ENCODE results near the gene BABAM2.
"Not testable (repeated sequence)": the region's sequence is repeated elsewhere in the genome, so short reads cannot be mapped to it uniquely, and the experiment has no call there.

BABAM2 gene

DNA sequence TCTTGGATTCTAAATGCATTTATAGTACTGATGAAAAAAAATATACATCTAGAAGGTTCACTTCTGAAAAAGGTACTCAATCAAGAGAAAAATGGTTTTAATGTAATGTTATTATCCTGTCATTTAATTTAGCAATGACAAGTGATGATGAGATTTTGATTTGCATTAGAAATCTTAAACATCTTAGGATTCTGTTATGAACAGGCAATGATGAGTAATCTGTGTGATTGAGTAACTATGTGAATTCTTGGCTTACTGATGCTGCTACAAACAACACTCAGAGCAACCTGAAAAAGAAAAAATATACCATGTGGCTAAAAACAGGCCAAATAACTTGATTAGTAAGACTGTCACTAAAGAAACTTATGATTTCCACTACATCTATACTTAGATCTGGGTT, 30.4 kb upstream of the BABAM2 start:
- no peak overlapping the region for H3K9ac ChIP-seq (ENCODE audit: low read length)
- H3K9me3 ChIP-seq (replicated peaks; ENCODE audit: insufficient read depth, low read length), result no peaks in the 10 kb centered on the region
- H3K27me3 ChIP-seq (replicated peaks; ENCODE audit: insufficient read depth, low read length), result no peaks in the 10 kb centered on the region
- no peaks in the 10 kb centered on the region for H3K36me3 ChIP-seq (replicated peaks; ENCODE audit: insufficient read depth, low read length)
- no peaks in the 10 kb centered on the region for H3K79me2 ChIP-seq (ENCODE audit: low read length)
- no peak overlapping the region for H2AFZ ChIP-seq (ENCODE audit: low read length)
- no peaks in the 10 kb centered on the region for H3K9me2 ChIP-seq (replicated peaks; ENCODE audit: insufficient read depth, low read length)
- H4K20me1 ChIP-seq (ENCODE audit: insufficient read depth, low read length), result no peaks in the 10 kb centered on the region
- H3K4me1 ChIP-seq (ENCODE audit: low read length), result no peaks in the 10 kb centered on the region
- no peak for DNase-seq
- H3F3A ChIP-seq (ENCODE audit: insufficient read depth, low read length), result no peaks in the 10 kb centered on the region
- no peak overlapping the region for H3K27ac ChIP-seq (ENCODE audit: low read length)
- TF ChIP-seq EZH2phosphoT487 (IDR thresholded peaks at IDR 0.05; ENCODE audit: low read length) (no peak), EZH2 (optimal IDR thresholded peaks at IDR 0.05; ENCODE audit: low read depth, low read length) (no peak)
- H3K4me2 ChIP-seq (ENCODE audit: low read depth, low read length), result no peak overlapping the region
- no peak overlapping the region for H3K4me3 ChIP-seq (ENCODE audit: low read length)

DNA sequence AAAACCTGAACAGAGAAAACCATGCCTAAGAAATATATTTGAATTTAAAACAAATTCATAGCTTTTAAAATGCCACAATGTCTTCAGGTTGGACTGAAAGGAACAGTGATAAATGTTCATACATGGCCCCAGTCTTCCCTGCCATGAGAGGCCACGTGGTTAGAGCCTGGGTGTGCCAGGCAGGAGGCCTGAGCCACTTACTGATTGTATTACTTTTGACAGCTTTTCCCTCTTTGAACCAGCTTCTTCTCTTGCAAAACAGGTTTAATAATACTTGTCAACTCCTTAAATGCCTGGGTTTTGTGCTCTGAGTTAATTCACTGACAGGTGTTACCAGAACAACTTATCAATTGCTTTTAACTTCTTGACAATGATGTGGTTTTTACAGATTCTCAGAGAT, 27.4 kb upstream of the BABAM2 start:
- no peak for DNase-seq
- no peaks in the 10 kb centered on the region for H3K9me3 ChIP-seq (replicated peaks; ENCODE audit: insufficient read depth, low read length)
- no peaks in the 10 kb centered on the region for H3F3A ChIP-seq (ENCODE audit: insufficient read depth, low read length)
- H3K36me3 ChIP-seq (replicated peaks; ENCODE audit: insufficient read depth, low read length), result no peaks in the 10 kb centered on the region
- no peak overlapping the region for H3K27ac ChIP-seq (ENCODE audit: low read length)
- TF ChIP-seq, protein P1, sequence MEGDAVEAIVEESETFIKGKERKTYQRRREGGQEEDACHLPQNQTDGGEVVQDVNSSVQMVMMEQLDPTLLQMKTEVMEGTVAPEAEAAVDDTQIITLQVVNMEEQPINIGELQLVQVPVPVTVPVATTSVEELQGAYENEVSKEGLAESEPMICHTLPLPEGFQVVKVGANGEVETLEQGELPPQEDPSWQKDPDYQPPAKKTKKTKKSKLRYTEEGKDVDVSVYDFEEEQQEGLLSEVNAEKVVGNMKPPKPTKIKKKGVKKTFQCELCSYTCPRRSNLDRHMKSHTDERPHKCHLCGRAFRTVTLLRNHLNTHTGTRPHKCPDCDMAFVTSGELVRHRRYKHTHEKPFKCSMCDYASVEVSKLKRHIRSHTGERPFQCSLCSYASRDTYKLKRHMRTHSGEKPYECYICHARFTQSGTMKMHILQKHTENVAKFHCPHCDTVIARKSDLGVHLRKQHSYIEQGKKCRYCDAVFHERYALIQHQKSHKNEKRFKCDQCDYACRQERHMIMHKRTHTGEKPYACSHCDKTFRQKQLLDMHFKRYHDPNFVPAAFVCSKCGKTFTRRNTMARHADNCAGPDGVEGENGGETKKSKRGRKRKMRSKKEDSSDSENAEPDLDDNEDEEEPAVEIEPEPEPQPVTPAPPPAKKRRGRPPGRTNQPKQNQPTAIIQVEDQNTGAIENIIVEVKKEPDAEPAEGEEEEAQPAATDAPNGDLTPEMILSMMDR (IDR thresholded peaks at IDR 0.05; ENCODE audit: low read length), result no peak
- TF ChIP-seq EZH2phosphoT487 (IDR thresholded peaks at IDR 0.05; ENCODE audit: low read length), result no peak
- no peak for TF ChIP-seq EZH2 (optimal IDR thresholded peaks at IDR 0.05; ENCODE audit: low read depth, low read length)
- no peaks in the 10 kb centered on the region for H3K4me1 ChIP-seq (ENCODE audit: low read length)
- H3K27me3 ChIP-seq (replicated peaks; ENCODE audit: insufficient read depth, low read length), result no peaks in the 10 kb centered on the region
- H3K79me2 ChIP-seq (ENCODE audit: low read length), result no peaks in the 10 kb centered on the region
- no peak overlapping the region for H3K4me3 ChIP-seq (ENCODE audit: low read length)
- H2AFZ ChIP-seq (ENCODE audit: low read length), result no peak overlapping the region
- no peak overlapping the region for H3K9ac ChIP-seq (ENCODE audit: low read length)
- no peaks in the 10 kb centered on the region for H3K9me2 ChIP-seq (replicated peaks; ENCODE audit: insufficient read depth, low read length)
- no peaks in the 10 kb centered on the region for H4K20me1 ChIP-seq (ENCODE audit: insufficient read depth, low read length)
- H3K4me2 ChIP-seq (ENCODE audit: low read depth, low read length), result no peak overlapping the region

DNA sequence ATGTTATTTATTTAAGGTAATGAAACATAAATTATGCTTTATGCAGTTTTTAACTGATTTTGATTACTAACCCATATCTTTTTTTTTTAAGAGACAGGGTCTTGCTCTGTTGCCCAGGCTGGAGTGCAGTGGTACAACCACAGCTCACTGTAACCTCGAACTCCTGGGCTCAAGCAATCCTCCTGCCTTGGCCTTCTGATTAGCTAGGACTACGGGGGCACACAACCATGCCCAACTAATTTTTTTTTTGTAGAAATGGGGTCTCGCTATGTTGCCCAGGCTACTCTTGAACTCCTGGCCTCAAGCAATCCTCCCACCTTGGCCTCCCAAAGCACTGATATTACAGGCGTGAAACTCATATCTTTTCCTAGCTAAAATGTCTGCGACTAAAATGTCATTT, 26.6 kb upstream of the BABAM2 start:
- not testable (repeated sequence) for H3K9me2 ChIP-seq (replicated peaks; ENCODE audit: insufficient read depth, low read length); H4K20me1 ChIP-seq (ENCODE audit: insufficient read depth, low read length); H3K9ac ChIP-seq (ENCODE audit: low read length); H3F3A ChIP-seq (ENCODE audit: insufficient read depth, low read length); H3K79me2 ChIP-seq (ENCODE audit: low read length); H3K4me2 ChIP-seq (ENCODE audit: low read depth, low read length); DNase-seq; H3K9me3 ChIP-seq (replicated peaks; ENCODE audit: insufficient read depth, low read length); H3K4me3 ChIP-seq (ENCODE audit: low read length); H3K27me3 ChIP-seq (replicated peaks; ENCODE audit: insufficient read depth, low read length); H3K4me1 ChIP-seq (ENCODE audit: low read length); H3K36me3 ChIP-seq (replicated peaks; ENCODE audit: insufficient read depth, low read length); H2AFZ ChIP-seq (ENCODE audit: low read length); H3K27ac ChIP-seq (ENCODE audit: low read length)

DNA sequence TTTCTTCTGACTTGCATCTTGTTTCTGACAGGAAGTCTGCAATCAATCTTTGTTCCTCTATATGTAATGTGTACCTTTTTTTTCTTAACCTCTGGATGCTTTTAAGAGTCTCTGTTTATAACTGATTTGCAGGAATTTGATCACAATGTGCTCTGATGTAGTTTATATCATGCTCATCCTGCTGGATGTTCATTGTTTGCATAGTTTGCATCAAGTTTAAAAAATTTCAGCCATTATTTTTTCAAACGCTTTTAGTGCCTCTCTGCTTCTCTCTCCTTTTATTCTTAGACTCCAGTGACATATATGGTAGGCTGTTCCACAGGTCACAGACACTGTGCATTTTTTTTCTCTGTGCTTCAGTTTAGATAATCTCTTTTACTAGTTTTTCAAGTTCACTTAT, 24.3 kb upstream of the BABAM2 start:
- Histone ChIP-seq H3K9me2 (replicated peaks; ENCODE audit: insufficient read depth, low read length) (no peaks in the 10 kb centered on the region), H3K79me2 (ENCODE audit: low read length) (no peaks in the 10 kb centered on the region), H3K4me1 (ENCODE audit: low read length) (no peaks in the 10 kb centered on the region), H3K4me3 (ENCODE audit: low read length) (no peak overlapping the region), H3K9ac (ENCODE audit: low read length) (no peak overlapping the region), H3K9me3 (replicated peaks; ENCODE audit: insufficient read depth, low read length) (no peaks in the 10 kb centered on the region), H3K27ac (ENCODE audit: low read length) (no peak overlapping the region), H3K36me3 (replicated peaks; ENCODE audit: insufficient read depth, low read length) (no peaks in the 10 kb centered on the region), H3K4me2 (ENCODE audit: low read depth, low read length) (no peak overlapping the region), H4K20me1 (ENCODE audit: insufficient read depth, low read length) (no peaks in the 10 kb centered on the region), H3F3A (ENCODE audit: insufficient read depth, low read length) (no peaks in the 10 kb centered on the region), H3K27me3 (replicated peaks; ENCODE audit: insufficient read depth, low read length) (no peaks in the 10 kb centered on the region), H2AFZ (ENCODE audit: low read length) (no peak overlapping the region)
- TF ChIP-seq EZH2phosphoT487 (IDR thresholded peaks at IDR 0.05; ENCODE audit: low read length) (no peak), EZH2 (optimal IDR thresholded peaks at IDR 0.05; ENCODE audit: low read depth, low read length) (no peak)
- TF ChIP-seq, protein P1 (IDR thresholded peaks at IDR 0.05; ENCODE audit: low read length), result no peak
- no peak for DNase-seq
